OCI-LY7 (cell line): Measurements from ENCODE around the gene NRXN2. TPM values are rescaled to one million over a fixed set of nuclear protein-coding genes. Genes with fewer than 3 reads are reported as not detected.
A peak's percentile ranks its signal among the peaks of the same experiment; 100 is the strongest.

Experiments used
- Bru-seq: library from RNA; stranded (reverse); fragments of 400-500 nt; gene quantifications from one replicate; lab custom pipeline; 2021; lab: Mats Ljungman, UMichigan
- BruChase-seq, 2 experiments: library from RNA; stranded (reverse); fragments of 400-500 nt; gene quantifications; one replicate each; lab custom pipeline; 2021; lab: Mats Ljungman, UMichigan
- BruUV-seq: library from RNA; stranded (reverse); fragments of 400-500 nt; replicated peaks from 2 replicates; lab custom pipeline; 2021; lab: Mats Ljungman, UMichigan
- CTCF ChIA-PET: fragments of 300-600 bp; sonication (Branson Sonifier 250); formaldehyde crosslinking; loops from one replicate; lab custom pipeline; 2022; ENCODE audit warnings: antibody characterized with exemption; ENCODE audit not compliant: unreplicated experiment; lab: Charles Lee
- POLR2A ChIA-PET: fragments of 300-600 bp; sonication (Branson Sonifier 250); formaldehyde crosslinking; loops from one replicate; lab custom pipeline; 2022; ENCODE audit warnings: antibody characterized with exemption; lab: Charles Lee
- DNase-seq: peaks from one replicate; pipeline ENCODE4 v3.0.0-alpha.2; 2015; ENCODE audit warnings: low spot score
- H2AFZ ChIP-seq: fragments of 200-600 bp; sonication (generic), shearing (Covaris generic); 2 replicates; pipeline ENCODE4 v1.6.1; 2014; ENCODE audit warnings: mild to moderate bottlenecking, antibody characterized with exemption, low read length, moderate library complexity
- H3K27ac ChIP-seq: fragments of 200-600 bp; sonication (generic); 2 replicates; pipeline ENCODE4 v1.5.1; 2014; ENCODE audit warnings: mixed run types, low read depth, mild to moderate bottlenecking, moderate library complexity, low read length, inconsistent platforms; ENCODE audit not compliant: poor library complexity, severe bottlenecking
- H3K36me3 ChIP-seq: fragments of 200-600 bp; sonication (generic); 2 replicates; pipeline ENCODE4 v1.6.1; 2014; ENCODE audit warnings: mild to moderate bottlenecking, antibody characterized with exemption, low read length, moderate library complexity, mixed read lengths; ENCODE audit not compliant: insufficient read depth
- H3K4me1 ChIP-seq: fragments of 200-600 bp; sonication (generic); 2 replicates; pipeline ENCODE4 v1.5.1; 2014; ENCODE audit warnings: mild to moderate bottlenecking, low read length; ENCODE audit not compliant: insufficient read depth, poor library complexity, severe bottlenecking
- H3K4me2 ChIP-seq: fragments of 200-600 bp; sonication (generic); 2 replicates; pipeline ENCODE4 v1.6.1; 2014; ENCODE audit warnings: mild to moderate bottlenecking, low read length
- H3K4me3 ChIP-seq: fragments of 200-600 bp; sonication (generic); 2 replicates; pipeline ENCODE4 v1.5.1; 2014; ENCODE audit warnings: mild to moderate bottlenecking, low read depth, low read length; ENCODE audit not compliant: poor library complexity, severe bottlenecking
- H3K79me2 ChIP-seq: fragments of 200-600 bp; sonication (generic); 2 replicates; pipeline ENCODE4 v1.6.1; 2016; ENCODE audit warnings: low read depth, mild to moderate bottlenecking, low read length, moderate library complexity, mixed read lengths; ENCODE audit not compliant: insufficient read depth
- H3K9me2 ChIP-seq: fragments of 200-600 bp; sonication (generic); 2 replicates; pipeline ENCODE4 v1.6.1; 2016; ENCODE audit warnings: mild to moderate bottlenecking, low read length, mixed read lengths; ENCODE audit not compliant: insufficient read depth
- H3K9me3 ChIP-seq: fragments of 200-600 bp; sonication (generic); 2 replicates; pipeline ENCODE4 v1.6.1; 2014; ENCODE audit warnings: mild to moderate bottlenecking, mixed run types, low read length, mixed read lengths
- H4K20me1 ChIP-seq: fragments of 200-600 bp; sonication (generic); 2 replicates; pipeline ENCODE4 v1.6.1; 2014; ENCODE audit warnings: mild to moderate bottlenecking, antibody characterized with exemption, low read length, moderate library complexity, mixed read lengths; ENCODE audit not compliant: insufficient read depth
- EZH2phosphoT487 ChIP-seq: fragments of 200-600 bp; sonication (generic); IDR thresholded peaks from 2 replicates; pipeline ENCODE4 v1.6.1; 2018; ENCODE audit warnings: low read depth, borderline replicate concordance, mild to moderate bottlenecking, mixed run types, antibody characterized with exemption, low read length, moderate library complexity, mixed read lengths
- intact Hi-C: fragments of 100-400 bp; cut with micrococcal nuclease; formaldehyde crosslinking; loops from one replicate; pipeline ENCODE4 v1.10.0; 2022; ENCODE audit not compliant: unreplicated experiment
- long read RNA-seq: library from polyadenylated mRNA; stranded (forward); transcript quantifications from one replicate; pipeline ENCODE4 v2.0.0, GENCODE V29; 2022
- total RNA-seq, 2 experiments: library from RNA; depleted of rRNA in 1 of 2; stranded (reverse); fragments of >200 nt in 1 of 2; shearing (Covaris generic) in 1 of 2; gene quantifications; 2 replicates each; pipeline ENCODE4 v1.2.3, GENCODE V29; 2014 to 2022
- TF ChIP-seq, protein P1 (sequence below): fragments of 200-600 bp; sonication (generic); conservative IDR thresholded peaks from 2 replicates; pipeline ENCODE4 v1.5.1; 2014; ENCODE audit warnings: mild to moderate bottlenecking, antibody characterized with exemption, low read length, moderate library complexity, mixed read lengths

Gene NRXN2
- total RNA-seq (2014; rRNA removed; shearing (Covaris generic)) (2.2 and 2.4 TPM in 2 replicates), total RNA-seq (2022) (1.6 and 3.3 TPM in 2 replicates), Bru-seq, nascent RNA (percentile 20 among the genes with signal in this experiment), BruChase-seq, experiment 1, labeled RNA remaining after a 6-hour chase (percentile 21 among the genes with signal in this experiment), BruChase-seq, experiment 2, labeled RNA remaining after a 2-hour chase (percentile 20 among the genes with signal in this experiment)
- long read RNA-seq, result 0 reads

- CTCF ChIA-PET, result no interaction called here
- peak within 1 kb of the TSS; percentile 77 for H2AFZ ChIP-seq
- no peaks in the 10 kb centered on the region for H4K20me1 ChIP-seq
- H3K27ac ChIP-seq, result peak within 1 kb of the TSS; percentile 43
- TF ChIP-seq, protein P1, sequence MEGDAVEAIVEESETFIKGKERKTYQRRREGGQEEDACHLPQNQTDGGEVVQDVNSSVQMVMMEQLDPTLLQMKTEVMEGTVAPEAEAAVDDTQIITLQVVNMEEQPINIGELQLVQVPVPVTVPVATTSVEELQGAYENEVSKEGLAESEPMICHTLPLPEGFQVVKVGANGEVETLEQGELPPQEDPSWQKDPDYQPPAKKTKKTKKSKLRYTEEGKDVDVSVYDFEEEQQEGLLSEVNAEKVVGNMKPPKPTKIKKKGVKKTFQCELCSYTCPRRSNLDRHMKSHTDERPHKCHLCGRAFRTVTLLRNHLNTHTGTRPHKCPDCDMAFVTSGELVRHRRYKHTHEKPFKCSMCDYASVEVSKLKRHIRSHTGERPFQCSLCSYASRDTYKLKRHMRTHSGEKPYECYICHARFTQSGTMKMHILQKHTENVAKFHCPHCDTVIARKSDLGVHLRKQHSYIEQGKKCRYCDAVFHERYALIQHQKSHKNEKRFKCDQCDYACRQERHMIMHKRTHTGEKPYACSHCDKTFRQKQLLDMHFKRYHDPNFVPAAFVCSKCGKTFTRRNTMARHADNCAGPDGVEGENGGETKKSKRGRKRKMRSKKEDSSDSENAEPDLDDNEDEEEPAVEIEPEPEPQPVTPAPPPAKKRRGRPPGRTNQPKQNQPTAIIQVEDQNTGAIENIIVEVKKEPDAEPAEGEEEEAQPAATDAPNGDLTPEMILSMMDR, result peak; percentile 98
- TF ChIP-seq EZH2phosphoT487, result no peak
- H3K79me2 ChIP-seq, result no peaks in the 10 kb centered on the region
- peak within 1 kb of the TSS; percentile 92 for H3K4me2 ChIP-seq
- peaks cover 18% of the 10 kb centered on the region for H3K4me1 ChIP-seq
- POLR2A ChIA-PET, result interaction anchor here (0.6 kb wide), 1 partner anchor 18 kb away, joined by 6 read pairs; no protein-coding TSS in a partner anchor
- BruUV-seq, result no TSS peak
- intact Hi-C loops, result loop anchor here (1.0 kb wide), 2 partner anchors 35 to 72 kb away; no protein-coding TSS in a partner anchor
- no peaks in the 10 kb centered on the region for H3K9me2 ChIP-seq
- H3K4me3 ChIP-seq, result peak within 1 kb of the TSS; percentile 74
- no peaks in the 10 kb centered on the region for H3K9me3 ChIP-seq
- DNase-seq, result peak; percentile 92
- peaks cover 7% of the 10 kb centered on the region; the same call in 1 of the 2 replicates for H3K36me3 ChIP-seq
These were observed at the start of gene NRXN2 for GRCh38 chr11:64723117-64723906. TSS of gene NRXN2 (minus strand) at chr11:64723197. CDS start at chr11:64713699, 9,498 bp downstream.

- BruUV-seq, result no TSS peak
- peak overlapping the region; percentile 70 for H3K4me2 ChIP-seq
These were observed 49.5 kb upstream of the NRXN2 start for GRCh38 chr11:64772303-64773018.

More at GRCh38 chr11:64772303-64773018, 49.5 kb upstream of the NRXN2 start:
- H3K36me3 ChIP-seq, result peaks cover 100% of the 10 kb centered on the region
- DNase-seq, result peak; percentile 61
- TF ChIP-seq, protein P1, result no peak
- TF ChIP-seq EZH2phosphoT487, result no peak
- intact Hi-C loops, result loop anchor here (10.0 kb wide), 1 partner anchor 342 kb away; the partner anchor contains the start of genes TM7SF2 and ZNHIT2
- peak overlapping the region; percentile 47 for H3K4me3 ChIP-seq
- no peak overlapping the region for H2AFZ ChIP-seq
- H3K9me2 ChIP-seq, result no peaks in the 10 kb centered on the region
- H3K79me2 ChIP-seq, result peaks cover 95% of the 10 kb centered on the region
- H3K4me1 ChIP-seq, result peaks cover 65% of the 10 kb centered on the region
- POLR2A ChIA-PET, result interaction anchor here (0.6 to 3.2 kb wide), 9 partner anchors 9 to 463 kb away, joined by 3 to 15 read pairs (median 4); partner anchors contain the start of genes PYGM and RASGRP2
- CTCF ChIA-PET, result interaction anchor here (2.3 kb wide), 1 partner anchor 28 kb away, joined by 6 read pairs; the partner anchor contains the start of gene RASGRP2
- no peaks in the 10 kb centered on the region for H3K9me3 ChIP-seq
- H3K27ac ChIP-seq, result peak overlapping the region; percentile 84
- H4K20me1 ChIP-seq, result peaks cover 84% of the 10 kb centered on the region
